Heart left ventricle (tissue), 16 donors: ENCODE data around the gene MVB12A. TPM values are rescaled to one million over a fixed set of nuclear protein-coding genes. Genes with fewer than 3 reads are reported as not detected.

Source experiments
- ATAC-seq, 4 donors: fragments of 200-7000 bp; cut with Tn5 transposase; one replicate each; pipeline ENCODE4 v1.9.1; 2020 to 2022; ENCODE audit warnings: moderate library complexity in 4 of 4, mild to moderate bottlenecking in 3 of 4, moderate number of reproducible peaks in 1 of 4
- DNase-seq, 5 donors: peaks; one replicate each; pipeline ENCODE4 v3.0.0-alpha.2; 2020
- H3K27ac ChIP-seq, 12 donors: fragments of 200-600 bp; sonication (generic) in 4 of 12; one replicate each; pipeline versions ENCODE4 v1.5.0 to v1.8.0; 2016 to 2022; ENCODE audit warnings: mild to moderate bottlenecking in 2 of 12
- H3K27me3 ChIP-seq, 9 donors: fragments of 200-600 bp; sonication (generic) in 2 of 9; one replicate each; pipeline versions ENCODE4 v1.5.1 to v1.8.0; 2016 to 2022; ENCODE audit warnings: mild to moderate bottlenecking in 3 of 9
- H3K36me3 ChIP-seq, 9 donors: fragments of 200-600 bp; sonication (generic) in 2 of 9; one replicate each; pipeline versions ENCODE4 v1.5.0 to v1.8.0; 2018 to 2022; ENCODE audit warnings: mild to moderate bottlenecking in 2 of 9
- H3K4me1 ChIP-seq, 12 donors: fragments of 200-600 bp; sonication (generic) in 4 of 12; one replicate each; pipeline versions ENCODE4 v1.5.0 to v1.8.0; 2016 to 2022; ENCODE audit warnings: mild to moderate bottlenecking in 3 of 12
- H3K4me3 ChIP-seq, 12 donors: fragments of 200-600 bp; sonication (generic) in 4 of 12; one replicate each; pipeline versions ENCODE4 v1.5.0 to v1.8.0; 2017 to 2022; ENCODE audit warnings: mild to moderate bottlenecking in 9 of 12, moderate library complexity in 4 of 12
- H3K9me3 ChIP-seq, 12 donors: fragments of 200-600 bp; sonication (generic) in 4 of 12; one replicate each; pipeline versions ENCODE4 v1.5.0 to v1.8.0; 2016 to 2022; ENCODE audit warnings: mild to moderate bottlenecking in 1 of 12
- POLR2A ChIP-seq, 2 donors: fragments of 450-650 bp; IDR thresholded peaks; one replicate each; pipeline ENCODE4 v1.6.1; 2017; ENCODE audit warnings: antibody characterized with exemption in 2 of 2, mild to moderate bottlenecking in 2 of 2, moderate library complexity in 2 of 2
- WGBS, 4 donors: extraction: QIAGEN DNeasy Blood & Tissue Kit in 2 of 4; methylation state at CpG; one replicate each; pipeline versions ENCODE4 v1.1.5 to v1.1.7; 2013 to 2018; 5-methylcytosine and 5-hydroxymethylcytosine counted together
- intact Hi-C, 10 donors: fragments of 100-400 bp; cut with DNase I; formaldehyde crosslinking; loops; one replicate each; pipeline versions ENCODE4 v1.11.1 to v1.14.2; 2022
- polyA plus RNA-seq, 2 donors: library from polyadenylated mRNA; stranded (reverse); fragments of 200-250 nt; gene quantifications; one replicate each; pipeline ENCODE4 v1.2.3, GENCODE V29; 2013
- total RNA-seq, 9 donors: library from RNA; depleted of rRNA in 2 of 9; stranded (reverse); fragments of >200 nt in 2 of 9; fragmentation: NEBNext Ultra II Directional in 3 of 9; extraction: Animal tissue kit (Norgen Biotek cat#: 25700) in 3 of 9; gene quantifications; one replicate each; pipeline versions ENCODE4 v1.1.0 to v1.2.4, GENCODE V29; 2016 to 2023
- TF ChIP-seq, protein P1 (sequence below), 12 donors: fragments of 200-600 bp; sonication (generic) in 4 of 12; IDR thresholded peaks; one replicate each; pipeline versions ENCODE4 v1.5.0 to v1.8.0; 2018 to 2022; ENCODE audit warnings: antibody characterized with exemption in 12 of 12, mild to moderate bottlenecking in 5 of 12
- donor health status: ischemic (EF 13 %, LVEDD 7.1; RV severe dilation, severe dysfunction).
- donor health status: healthy with polysubstance abuse.
- donor health status: DM: no; HTN: yes; CAD: no.
- donor health status: DM: no; HTN: no; CAD: no.
- donor health status: ischemic (EF 25% LVEDD 6.9; RV normal size, moderate dysfunction).
- donor health status: ischemic (EF 25% LVEDD 5.7; RV mildly dilated, moderate dysfunction).
- donor health status: healthy.
- donor health status: DM: yes; HTN: yes; CAD: no.
- donor health status: ischemic (EF 35%, LVEDD 5.7; RV mildly dilated, moderate dysfunction).
- donor health status: nonischemic (EF 11% LVEDD 7.7; RV severe dilation, severe dysfunction).
- donor health status: DM: yes; HTN: yes; CAD: no.
- donor health status: PGD.
- donor health status: ischemic (EF 29% LVEDD 5.4; RV normal size, mild dysfunction).
- donor health status: nonischemic (EF 23%, LVEDD 6.1; RV moderate dilation, normal function).

The MVB12A gene
- total and polyA plus RNA-seq, 11 donors = 11.8 to 46.5 (median 21.3) TPM

- Histone ChIP-seq H3K9me3 (no peaks in the 10 kb centered on the region), H3K4me3 (no peak overlapping the region), H3K27me3 (peaks cover 0 to 13% (median 0%) of the 10 kb centered on the region in 9 donors), H3K36me3 (no peaks in the 10 kb centered on the region), H3K27ac (no peak overlapping the region), H3K4me1 (peaks cover 0 to 27% (median 10%) of the 10 kb centered on the region in 12 donors)
- 29 to 59% (median 37%) methylated on average over 6 to 14 of the region's 14 CpGs for WGBS, 4 donors
- TF ChIP-seq, protein P1, sequence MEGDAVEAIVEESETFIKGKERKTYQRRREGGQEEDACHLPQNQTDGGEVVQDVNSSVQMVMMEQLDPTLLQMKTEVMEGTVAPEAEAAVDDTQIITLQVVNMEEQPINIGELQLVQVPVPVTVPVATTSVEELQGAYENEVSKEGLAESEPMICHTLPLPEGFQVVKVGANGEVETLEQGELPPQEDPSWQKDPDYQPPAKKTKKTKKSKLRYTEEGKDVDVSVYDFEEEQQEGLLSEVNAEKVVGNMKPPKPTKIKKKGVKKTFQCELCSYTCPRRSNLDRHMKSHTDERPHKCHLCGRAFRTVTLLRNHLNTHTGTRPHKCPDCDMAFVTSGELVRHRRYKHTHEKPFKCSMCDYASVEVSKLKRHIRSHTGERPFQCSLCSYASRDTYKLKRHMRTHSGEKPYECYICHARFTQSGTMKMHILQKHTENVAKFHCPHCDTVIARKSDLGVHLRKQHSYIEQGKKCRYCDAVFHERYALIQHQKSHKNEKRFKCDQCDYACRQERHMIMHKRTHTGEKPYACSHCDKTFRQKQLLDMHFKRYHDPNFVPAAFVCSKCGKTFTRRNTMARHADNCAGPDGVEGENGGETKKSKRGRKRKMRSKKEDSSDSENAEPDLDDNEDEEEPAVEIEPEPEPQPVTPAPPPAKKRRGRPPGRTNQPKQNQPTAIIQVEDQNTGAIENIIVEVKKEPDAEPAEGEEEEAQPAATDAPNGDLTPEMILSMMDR (IDR thresholded peaks at IDR 0.05) = no peak
- TF ChIP-seq POLR2A (IDR thresholded peaks at IDR 0.05) = no peak
- DNase-seq (no peak), ATAC-seq (peak in 2 of 4 donors; percentile 14 to 31)
- intact Hi-C loops = no loop called here
Observed at GRCh38 chr19:17379221-17379631, 40.6 kb upstream of the MVB12A start.

GRCh38 chr19:17380426-17381138 is 39.3 kb upstream of the MVB12A start:
- Histone ChIP-seq H3K27ac (no peak overlapping the region), H3K4me1 (peaks cover 0 to 27% (median 10%) of the 10 kb centered on the region in 12 donors), H3K27me3 (peaks cover 0 to 13% (median 0%) of the 10 kb centered on the region in 9 donors), H3K36me3 (no peaks in the 10 kb centered on the region), H3K9me3 (no peaks in the 10 kb centered on the region), H3K4me3 (no peak overlapping the region)
- intact Hi-C loops = loop anchor here in 3 of 10 donors (10.0 kb wide), 1 partner anchor 86 kb away; no protein-coding TSS in a partner anchor
- no peak for TF ChIP-seq POLR2A (IDR thresholded peaks at IDR 0.05)
- TF ChIP-seq, protein P1 (IDR thresholded peaks at IDR 0.05) = no peak
- DNase-seq (no peak), ATAC-seq (no peak)
- 93 to 98% (median 95%) methylated on average over 5 of the region's 5 CpGs for WGBS, 4 donors

DNA sequence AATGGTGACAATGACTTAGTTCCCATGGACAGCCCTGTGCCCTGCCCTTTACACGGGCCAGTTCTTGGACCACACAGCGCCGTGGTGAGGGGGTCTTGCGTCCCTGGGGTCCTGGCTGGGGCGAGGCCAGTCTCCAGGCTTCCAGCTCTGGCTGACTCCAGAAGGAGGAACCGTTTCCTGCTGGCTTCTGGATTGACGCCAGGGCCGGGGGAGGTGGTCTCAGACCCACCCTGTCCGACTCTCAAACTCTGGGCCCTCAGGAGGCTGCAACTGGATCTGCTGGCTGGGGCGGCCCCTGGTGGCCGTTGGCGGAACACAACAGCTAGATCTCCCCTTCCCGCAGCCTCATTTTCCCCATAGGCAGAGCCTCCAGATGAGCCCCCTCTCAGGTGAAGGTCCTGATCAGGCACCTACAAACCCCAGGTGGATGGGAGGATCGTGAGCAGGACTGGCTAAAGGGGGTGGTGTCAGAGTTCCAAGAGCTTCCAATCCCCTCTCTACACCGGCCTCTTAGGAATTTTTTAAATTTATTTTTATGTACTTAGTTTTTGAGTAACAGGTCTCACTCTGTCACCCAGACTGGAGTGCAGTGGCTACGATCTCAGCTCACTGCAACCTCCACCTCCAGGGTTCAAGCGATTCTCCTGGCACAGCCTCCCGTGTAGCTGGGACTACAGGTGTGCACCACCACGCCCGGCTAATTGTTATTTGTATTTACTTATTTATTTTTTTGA is 33.8 kb upstream of the MVB12A start:
- 29 to 45% (median 38%) methylated on average over 10 to 20 of the region's 20 CpGs for WGBS, 4 donors
- Histone ChIP-seq H3K36me3 (no peaks in the 10 kb centered on the region), H3K27ac (no peak overlapping the region), H3K9me3 (peaks cover 0 to 15% (median 2%) of the 10 kb centered on the region in 12 donors), H3K27me3 (peaks cover 0 to 14% (median 0%) of the 10 kb centered on the region in 9 donors), H3K4me3 (no peak overlapping the region), H3K4me1 (peaks cover 0 to 27% (median 11%) of the 10 kb centered on the region in 12 donors)
- no peak for TF ChIP-seq POLR2A (IDR thresholded peaks at IDR 0.05)
- TF ChIP-seq, protein P1 (IDR thresholded peaks at IDR 0.05) = peak; percentile 75 to 95 (median 90)
- ATAC-seq (peak in 3 of 4 donors; percentile 58 to 73 (median 69)), DNase-seq (peak; percentile 66 to 83 (median 68))
- intact Hi-C loops = loop anchor here (1.0 to 10.0 kb wide), 7 partner anchors 39 to 94 kb away; no protein-coding TSS in a partner anchor

GRCh38 chr19:17389288-17389687 is 30.6 kb upstream of the MVB12A start:
- no peak overlapping the region for H3K27ac ChIP-seq
- peaks cover 0 to 16% (median 6%) of the 10 kb centered on the region in 9 donors for H3K27me3 ChIP-seq
- H3K36me3 ChIP-seq = no peaks in the 10 kb centered on the region
- peaks cover 0 to 15% (median 2%) of the 10 kb centered on the region in 12 donors for H3K9me3 ChIP-seq
- intact Hi-C loops = loop anchor here in 6 of 10 donors (5.0 to 10.0 kb wide), 2 partner anchors 94 to 97 kb away; no protein-coding TSS in a partner anchor
- WGBS, 4 donors = 51 to 63% (median 62%) methylated on average over 1 of the region's 1 CpG
- H3K4me3 ChIP-seq = no peak overlapping the region
- TF ChIP-seq, protein P1 (IDR thresholded peaks at IDR 0.05) = no peak
- TF ChIP-seq POLR2A (IDR thresholded peaks at IDR 0.05) = no peak
- peaks cover 2 to 33% (median 15%) of the 10 kb centered on the region in 12 donors for H3K4me1 ChIP-seq
- no peak for DNase-seq
- ATAC-seq = no peak
